HG03521 (cell line): ENCODE data around the gene PIGV.
"Not testable (repeated sequence)": the region's sequence is repeated elsewhere in the genome, so short reads cannot be mapped to it uniquely, and the experiment has no call there.

Experiments used
- ATAC-seq: cut with Tn5 transposase; IDR thresholded peaks from one replicate; pipeline ENCODE4 v1.9.1; 2021; ENCODE audit warnings: mild to moderate bottlenecking, moderate library complexity; ENCODE audit not compliant: unreplicated experiment

PIGV gene

DNA sequence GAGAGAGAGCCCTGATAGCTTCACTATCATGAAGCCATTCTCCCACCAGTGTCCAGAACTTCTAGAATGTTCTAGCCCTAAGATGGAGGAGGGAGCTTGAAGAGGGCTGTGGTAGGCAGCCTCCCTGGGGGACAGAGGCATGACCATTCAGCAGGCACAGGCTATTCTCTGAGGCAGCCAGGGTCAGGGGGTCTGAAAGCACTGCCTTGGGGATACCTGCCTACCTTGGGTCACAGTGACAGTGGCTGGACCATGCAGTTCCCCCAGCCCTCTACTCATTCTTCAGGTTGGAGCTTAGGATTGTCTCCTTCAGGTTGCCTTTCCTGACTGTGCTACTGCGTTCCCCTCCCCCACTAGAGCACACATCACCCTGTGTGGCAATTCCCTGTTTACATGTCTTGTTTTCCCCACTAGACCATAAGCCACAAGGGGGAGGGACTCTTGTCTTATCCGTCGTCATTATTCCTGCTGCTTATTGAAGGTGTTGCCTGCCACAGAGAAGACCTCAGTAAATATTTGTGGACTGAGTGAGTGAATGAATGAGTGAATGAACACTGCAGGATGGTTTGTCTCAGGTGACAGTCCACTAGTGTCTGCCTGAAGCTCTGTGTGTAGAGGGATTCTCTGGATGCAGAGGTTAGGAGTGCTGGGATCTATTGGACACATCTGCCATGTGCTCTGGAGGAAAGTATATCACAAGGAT, 43.9 kb downstream of the PIGV start:
- ATAC-seq, result no peak

DNA sequence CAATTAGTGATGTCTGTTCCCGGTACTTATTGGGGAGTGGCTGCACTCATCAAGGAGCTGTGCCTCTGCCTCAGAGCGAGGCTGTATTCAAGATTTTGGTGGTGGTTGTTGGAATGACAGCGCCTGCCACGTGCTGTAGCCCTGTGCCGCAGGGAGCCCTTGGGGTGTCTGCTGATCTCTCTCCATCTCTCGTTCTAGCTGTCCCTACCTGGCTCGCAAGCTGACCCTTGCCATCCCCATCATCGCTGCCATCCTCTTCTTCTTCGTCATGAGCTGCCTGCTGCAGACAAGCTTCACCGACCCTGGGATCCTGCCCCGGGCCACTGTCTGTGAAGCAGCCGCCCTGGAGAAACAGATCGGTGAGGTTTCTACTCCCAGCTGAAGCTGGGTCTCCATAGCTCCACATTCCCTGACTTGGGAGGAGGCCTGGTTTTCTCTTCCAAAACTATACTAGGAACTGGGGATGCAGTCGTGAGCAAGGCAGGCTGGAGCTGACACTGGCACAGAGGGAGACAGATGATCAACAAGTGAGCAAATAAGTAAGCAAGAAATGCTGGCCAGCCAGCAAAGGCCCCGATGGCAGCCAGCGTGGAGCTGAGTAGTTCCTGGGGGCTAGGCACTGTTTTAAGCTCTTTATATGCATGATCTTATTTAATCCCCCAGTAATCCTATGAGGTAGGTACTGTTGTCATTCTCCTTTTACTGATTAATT, 44.7 kb downstream of the PIGV start:
- no peak for ATAC-seq

GRCh38 chr1:26833432-26834405, 46.0 kb downstream of the PIGV start:
- peak; percentile 83 for ATAC-seq

DNA sequence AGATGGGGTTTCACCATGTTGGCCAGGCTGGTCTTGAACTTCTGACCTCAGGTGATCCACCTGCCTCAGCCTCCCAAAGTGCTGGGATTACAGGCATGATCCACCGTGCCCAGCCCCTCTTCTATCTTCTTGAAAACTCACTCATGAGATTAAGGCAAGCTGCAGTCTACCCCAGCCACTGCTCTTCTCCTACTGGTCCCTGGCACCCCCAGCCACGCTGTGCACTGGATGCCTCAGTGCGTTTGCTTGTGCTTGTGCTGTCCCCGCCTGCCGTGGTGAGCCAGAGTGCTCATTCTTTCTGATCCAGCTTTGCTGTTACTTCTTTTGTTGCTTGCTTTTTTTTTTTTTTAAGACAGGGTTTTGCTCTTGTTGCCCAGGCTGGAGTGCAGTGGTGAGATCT, 49.9 kb downstream of the PIGV start:
- ATAC-seq, result not testable (repeated sequence)

DNA sequence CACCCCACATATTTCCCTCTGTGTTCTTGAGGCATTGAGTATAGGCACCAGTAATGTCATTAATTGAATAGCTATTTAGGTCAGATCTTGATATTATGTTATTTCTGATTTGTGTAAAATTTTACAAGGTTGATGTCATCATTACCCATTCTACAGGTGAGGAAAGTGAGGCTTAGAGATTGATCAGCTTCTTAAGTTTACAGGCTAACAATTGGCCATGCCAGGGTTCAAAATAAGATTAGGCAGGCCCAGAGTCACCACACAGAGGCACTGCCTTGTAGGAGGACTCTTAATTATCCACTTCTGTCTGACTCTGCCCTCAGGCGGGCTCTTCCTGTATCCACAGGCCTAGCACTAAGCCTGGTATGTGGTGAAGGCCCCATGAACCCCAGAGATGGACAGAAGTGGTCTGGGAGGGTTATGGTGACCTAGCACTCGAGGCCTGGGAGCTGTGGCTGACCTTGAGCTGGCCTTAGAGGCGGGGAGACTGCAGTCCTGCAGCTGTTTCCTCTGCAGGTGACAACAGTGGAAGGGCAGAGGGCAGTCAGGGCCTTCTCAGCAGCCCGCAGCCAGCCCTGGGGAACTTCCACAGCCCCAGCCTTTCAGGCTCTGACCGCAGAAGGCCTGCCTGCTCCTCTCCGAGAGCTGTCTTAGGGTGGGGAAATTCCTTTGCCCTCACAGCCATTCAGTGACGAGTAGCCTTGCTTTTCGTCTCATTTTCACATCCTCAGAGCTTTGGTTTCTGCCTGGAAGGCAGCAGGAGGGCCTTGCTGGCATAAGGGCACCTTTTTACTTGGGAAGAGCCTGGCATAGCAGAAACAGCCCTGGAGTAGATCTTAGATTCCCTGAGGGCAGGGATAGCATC, 51.0 kb downstream of the PIGV start:
- ATAC-seq, result peak; percentile 79

DNA sequence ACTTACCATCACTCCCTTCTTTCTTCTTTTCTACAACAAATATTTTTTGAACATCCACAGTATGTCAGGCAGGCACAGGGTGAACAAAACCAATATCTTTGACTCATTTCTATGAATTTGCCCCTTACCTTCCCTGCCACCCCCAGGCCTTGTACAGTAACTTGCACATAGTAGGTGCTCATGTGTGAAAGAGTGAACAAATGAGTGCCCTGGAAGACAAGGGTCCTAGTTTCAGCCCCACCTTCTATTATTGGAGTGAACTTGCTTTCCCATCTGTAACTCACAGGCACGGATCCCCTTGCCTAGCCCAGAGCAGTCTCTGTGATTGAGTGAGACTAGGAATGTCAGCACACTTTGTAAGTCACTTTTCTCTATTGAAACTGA, 51.6 kb downstream of the PIGV start:
- no peak for ATAC-seq

GRCh38 chr1:26839779-26840178, 52.0 kb downstream of the PIGV start:
- no peak for ATAC-seq

- no peak for ATAC-seq
Measured at GRCh38 chr1:26844424-26845196, 56.9 kb downstream of the PIGV start.

DNA sequence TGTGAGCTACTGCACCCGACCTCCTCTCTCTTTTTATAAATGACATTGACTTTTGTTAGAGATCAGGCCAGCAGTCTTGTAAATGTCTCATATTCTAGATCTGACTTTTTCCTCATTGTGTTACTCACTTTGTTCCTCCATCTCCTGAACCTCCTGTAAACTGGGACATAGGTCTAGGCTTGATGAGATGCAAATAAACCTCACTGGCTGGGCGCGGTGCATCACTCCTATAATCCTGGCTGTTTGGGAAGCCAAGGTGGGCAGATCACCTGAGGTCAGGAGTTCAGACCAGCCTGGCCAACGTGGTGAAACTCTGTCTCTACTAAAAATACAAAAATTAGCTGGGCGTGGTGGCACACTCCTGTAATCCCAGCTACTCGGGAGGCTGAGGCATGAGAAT, 60.1 kb downstream of the PIGV start:
- ATAC-seq, result not testable (repeated sequence)
